ENCODE data around the gene DLGAP1.

GRCh38 chr18:3791238-3791637 lies 663.9 kb downstream of the DLGAP1 start:
- no peak for TF ChIP-seq CTCF (IDR thresholded peaks at IDR 0.05)
- no peak for TF ChIP-seq POLR2A (IDR thresholded peaks at IDR 0.05)
